GM18508 (cell line): ENCODE results near the gene GOLGA8G.
"Not testable (repeated sequence)": the region's sequence is repeated elsewhere in the genome, so short reads cannot be mapped to it uniquely, and the experiment has no call there.

Source experiments
- ATAC-seq: cut with Tn5 transposase; IDR thresholded peaks from one replicate; pipeline ENCODE4 v1.9.1; 2021; ENCODE audit warnings: moderate number of reproducible peaks; ENCODE audit not compliant: insufficient read depth, unreplicated experiment

GOLGA8G gene, protein sequence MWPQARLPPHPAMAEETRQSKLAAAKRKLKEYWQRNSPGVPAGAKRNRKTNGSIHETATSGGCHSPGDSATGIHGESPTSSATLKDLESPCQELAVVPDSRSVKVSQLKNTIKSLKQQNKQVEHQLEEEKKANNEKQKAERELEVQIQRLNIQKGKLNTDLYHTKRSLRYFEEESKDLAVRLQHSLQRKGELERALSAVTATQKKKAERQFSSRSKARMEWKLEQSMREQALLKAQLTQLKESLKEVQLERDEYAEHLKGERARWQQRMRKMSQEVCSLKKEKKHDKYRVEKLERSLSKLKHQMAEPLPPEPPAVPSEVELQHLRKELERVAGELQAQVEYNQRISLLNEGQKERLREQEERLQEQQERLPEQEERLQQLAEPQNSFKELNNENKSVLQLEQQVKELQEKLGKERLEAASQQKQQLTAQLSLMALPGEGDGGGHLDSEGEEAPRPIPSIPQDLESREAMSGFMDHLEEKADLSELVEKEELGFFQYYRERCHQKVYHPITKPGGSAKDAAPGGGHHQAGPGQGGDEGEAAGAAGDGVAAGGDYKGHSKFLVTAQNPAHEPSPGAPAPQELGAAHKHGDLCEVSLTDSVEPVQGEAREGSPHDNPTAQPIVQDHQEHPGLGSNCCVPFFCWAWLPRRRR

DNA sequence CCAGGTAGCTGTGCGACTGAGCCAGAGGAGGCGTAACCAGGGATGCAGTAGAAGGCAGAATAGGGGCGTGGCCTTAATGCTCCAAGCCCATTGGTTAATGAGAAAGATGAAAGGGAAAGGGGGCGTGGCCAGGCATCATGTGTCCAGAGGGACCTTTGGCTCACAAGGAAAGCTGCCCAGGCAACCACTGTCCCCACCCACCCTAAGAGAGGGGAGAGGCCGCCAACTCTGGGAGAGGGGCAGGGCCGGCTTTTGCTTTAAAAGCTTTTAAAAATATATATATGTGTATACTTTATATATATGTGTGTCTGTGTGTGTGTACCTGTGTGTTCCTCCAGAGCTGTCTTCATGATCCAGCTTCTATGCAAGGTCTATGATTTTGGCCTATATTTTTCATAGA, at the start of gene GOLGA8G:
Gene GOLGA8G (minus strand): TSS at position 18 of the 400 bp plus-strand sequence. CDS start 62 bp downstream, outside the sequence.
- not testable (repeated sequence) for ATAC-seq

DNA sequence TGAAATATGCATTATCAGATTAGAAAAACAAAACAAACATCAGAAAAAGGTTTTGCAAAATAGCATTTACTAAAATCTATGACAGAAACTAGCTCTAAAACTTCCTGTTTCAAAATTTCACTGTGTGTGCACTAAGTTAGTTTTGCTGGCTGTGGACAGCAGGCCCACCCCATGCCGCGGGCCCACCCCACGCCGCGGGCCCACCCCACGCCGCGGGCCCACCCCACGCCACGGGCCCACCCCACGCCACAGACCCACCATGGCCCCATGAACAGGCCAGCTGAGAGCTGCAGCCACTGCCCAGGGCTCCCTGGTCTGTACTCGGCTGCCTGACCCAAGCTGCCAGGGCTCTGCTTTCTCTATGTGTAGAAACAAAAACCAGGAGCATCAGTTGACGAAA, 40.6 kb upstream of the GOLGA8G start:
- ATAC-seq = not testable (repeated sequence)

DNA sequence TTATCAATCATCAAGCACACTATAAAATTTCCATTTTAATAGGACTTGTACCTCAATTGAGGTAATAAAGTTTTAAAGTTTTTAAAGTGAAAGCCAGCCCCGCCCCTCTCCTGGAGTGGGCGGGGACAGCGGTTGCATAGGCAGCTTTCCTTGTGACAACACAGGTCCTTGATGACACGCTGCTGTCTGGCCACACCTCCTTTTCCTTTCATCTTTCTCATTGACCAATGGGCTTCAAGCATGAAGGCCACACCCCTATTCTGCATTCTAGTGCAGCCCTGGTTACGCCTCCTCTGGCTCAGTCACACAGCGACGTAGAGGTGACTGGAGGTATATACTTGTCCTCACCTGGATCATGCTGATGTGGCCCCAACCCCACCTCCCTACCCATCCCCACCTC, 20.5 kb upstream of the GOLGA8G start, which contains the start of gene GOLGA6L25:
Gene GOLGA6L25 (plus strand): TSS at position 301 of the 400 bp plus-strand sequence. CDS start 61 bp downstream, at position 362.
- not testable (repeated sequence) for ATAC-seq

DNA sequence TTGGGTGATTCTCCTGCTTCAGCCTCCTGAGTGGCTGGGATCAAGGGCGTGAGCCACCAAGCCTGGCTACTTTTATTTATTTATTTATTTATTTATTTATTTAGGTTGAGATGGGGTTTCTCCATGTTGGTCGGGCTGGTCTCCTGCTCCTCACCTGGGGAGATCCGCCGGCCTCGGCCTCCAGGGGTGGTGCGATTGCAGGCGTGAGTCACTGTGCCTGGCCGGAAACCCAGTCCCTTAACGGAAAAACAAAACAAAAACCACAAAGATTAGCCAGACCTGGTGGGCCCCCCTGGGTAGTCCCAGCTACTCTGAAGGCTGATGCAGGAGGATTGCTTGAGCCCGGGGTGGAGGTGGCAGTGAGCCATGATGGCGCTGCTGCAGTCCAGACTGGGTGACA, 17.6 kb downstream of the GOLGA8G start:
- not testable (repeated sequence) for ATAC-seq

DNA sequence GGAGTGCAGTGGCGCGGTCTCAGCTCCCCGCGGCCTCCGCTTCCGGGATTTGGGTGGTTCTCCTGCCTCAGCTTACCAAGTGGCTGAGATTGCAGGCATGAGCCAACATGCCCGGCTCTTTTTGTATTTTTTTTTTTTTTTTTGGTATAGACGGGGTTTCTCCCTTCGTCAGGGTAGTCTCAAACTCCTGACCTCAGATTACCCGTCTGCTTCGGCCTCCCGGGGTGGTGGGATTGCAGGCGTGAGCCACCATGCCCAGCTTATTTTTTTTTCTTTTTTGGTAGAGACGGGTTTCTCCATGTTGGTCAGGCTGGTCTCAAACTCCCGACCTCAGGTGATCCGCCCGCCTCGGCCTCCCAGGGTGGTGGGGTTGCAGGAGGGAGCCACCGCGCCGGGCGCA, 18.6 kb downstream of the GOLGA8G start:
- ATAC-seq = not testable (repeated sequence)

DNA sequence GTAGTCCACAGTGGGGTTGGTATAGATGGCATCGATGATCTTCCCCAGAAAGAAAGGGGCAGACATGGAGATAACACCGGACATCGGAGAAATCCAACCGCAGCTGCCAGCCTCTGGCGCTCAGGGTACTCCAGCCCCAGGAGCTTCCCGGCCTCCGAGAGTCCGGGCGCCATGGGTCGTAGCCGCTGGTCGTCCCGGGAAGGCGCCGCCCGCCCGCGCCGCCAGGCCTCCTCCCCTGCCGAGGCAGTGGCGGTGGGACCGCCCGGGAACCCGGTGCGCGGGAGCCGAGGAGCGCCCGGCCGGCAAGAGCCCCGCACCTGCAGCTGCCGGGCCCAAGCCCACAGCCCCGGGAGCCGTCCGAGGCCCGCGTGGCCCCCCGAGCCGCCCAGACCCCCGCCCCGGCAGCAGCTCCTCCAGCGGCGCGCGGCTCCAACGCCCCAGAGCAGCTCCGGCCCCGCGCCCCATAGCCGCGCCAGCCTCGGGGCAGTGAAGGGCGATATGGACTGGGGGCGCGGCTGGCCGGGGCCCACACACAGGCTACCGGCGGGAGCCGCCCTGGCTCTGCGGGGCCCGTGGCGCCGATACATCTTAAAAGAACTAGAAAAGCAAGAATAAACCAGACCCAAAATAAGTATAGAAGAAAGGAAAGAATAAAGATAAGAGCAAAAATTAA, 24.4 kb downstream of the GOLGA8G start:
- ATAC-seq = not testable (repeated sequence)

DNA sequence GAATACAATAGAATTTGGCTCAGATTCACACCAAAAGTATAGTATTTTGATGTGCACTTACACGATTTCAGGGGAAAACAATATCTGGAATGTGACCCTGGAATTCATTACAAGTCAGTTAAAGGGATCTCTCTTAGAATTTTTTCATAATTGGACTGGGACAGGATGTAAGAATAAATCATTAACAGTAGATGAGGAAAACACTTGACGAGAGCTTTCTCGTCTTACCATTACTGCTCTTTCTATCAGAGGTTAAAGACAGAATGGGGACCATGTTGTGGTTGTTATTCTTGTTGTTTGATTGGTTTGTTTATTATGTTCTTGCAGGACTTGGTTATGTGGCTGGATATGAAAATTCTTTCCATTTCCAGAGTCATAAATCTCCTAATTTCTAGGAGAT, 51.4 kb downstream of the GOLGA8G start:
- ATAC-seq = not testable (repeated sequence)
